GM18873 (cell line): ENCODE results near the gene GOLGA2.

ENCODE experiments used
- ATAC-seq: cut with Tn5 transposase; IDR thresholded peaks from one replicate; pipeline ENCODE4 v1.9.1; 2021; ENCODE audit warnings: mild to moderate bottlenecking, moderate library complexity, moderate number of reproducible peaks; ENCODE audit not compliant: unreplicated experiment, low FRiP score

The GOLGA2 gene, protein sequence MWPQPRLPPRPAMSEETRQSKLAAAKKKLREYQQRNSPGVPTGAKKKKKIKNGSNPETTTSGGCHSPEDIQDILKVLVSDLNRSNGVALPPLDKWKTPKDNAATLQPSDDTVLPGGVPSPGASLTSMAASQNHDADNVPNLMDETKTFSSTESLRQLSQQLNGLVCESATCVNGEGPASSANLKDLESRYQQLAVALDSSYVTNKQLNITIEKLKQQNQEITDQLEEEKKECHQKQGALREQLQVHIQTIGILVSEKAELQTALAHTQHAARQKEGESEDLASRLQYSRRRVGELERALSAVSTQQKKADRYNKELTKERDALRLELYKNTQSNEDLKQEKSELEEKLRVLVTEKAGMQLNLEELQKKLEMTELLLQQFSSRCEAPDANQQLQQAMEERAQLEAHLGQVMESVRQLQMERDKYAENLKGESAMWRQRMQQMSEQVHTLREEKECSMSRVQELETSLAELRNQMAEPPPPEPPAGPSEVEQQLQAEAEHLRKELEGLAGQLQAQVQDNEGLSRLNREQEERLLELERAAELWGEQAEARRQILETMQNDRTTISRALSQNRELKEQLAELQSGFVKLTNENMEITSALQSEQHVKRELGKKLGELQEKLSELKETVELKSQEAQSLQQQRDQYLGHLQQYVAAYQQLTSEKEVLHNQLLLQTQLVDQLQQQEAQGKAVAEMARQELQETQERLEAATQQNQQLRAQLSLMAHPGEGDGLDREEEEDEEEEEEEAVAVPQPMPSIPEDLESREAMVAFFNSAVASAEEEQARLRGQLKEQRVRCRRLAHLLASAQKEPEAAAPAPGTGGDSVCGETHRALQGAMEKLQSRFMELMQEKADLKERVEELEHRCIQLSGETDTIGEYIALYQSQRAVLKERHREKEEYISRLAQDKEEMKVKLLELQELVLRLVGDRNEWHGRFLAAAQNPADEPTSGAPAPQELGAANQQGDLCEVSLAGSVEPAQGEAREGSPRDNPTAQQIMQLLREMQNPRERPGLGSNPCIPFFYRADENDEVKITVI

DNA sequence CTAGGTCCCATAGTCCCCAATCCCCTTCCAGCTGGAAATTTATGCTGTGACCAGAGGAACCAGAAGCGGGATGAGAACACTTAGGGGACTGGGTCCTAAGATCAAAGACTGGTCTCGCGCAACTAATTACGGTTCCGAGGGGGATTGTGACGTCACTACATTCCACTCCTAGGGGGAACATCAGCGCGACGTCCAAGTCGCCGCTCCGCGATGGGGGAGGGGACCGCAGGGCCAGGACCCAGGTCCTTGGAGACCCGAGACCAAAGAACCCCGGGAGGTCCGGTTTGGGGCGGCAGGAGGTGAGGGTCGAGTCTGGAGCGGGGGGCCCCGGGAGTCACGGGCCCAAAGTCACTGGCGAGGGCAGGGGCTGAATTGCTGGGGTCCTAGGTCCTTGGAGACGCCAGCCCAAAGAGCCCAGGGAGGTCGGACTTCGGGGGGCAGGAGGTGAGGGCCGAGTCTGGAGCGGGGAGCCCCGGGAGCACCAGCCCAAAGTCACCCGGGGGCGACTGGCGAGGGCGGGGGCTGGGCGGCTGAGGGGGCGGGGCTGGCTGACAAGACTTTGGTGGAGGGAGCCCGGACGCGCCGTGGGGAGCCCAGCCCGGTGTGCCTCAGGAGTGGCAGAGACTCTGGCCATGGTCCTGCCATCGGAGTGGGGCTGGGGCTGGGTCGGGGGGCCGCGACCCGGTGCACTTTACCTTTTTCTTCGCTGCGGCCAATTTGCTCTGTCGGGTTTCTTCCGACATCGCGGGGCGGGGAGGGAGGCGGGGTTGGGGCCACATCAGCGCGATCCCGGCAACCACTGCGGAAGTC lies at the start of gene GOLGA2:
Gene GOLGA2, minus strand, starts transcription at position 810 of the 810 bp plus-strand sequence. Its CDS starts 31 bp downstream, at position 779.
- ATAC-seq, result peak; percentile 35

DNA sequence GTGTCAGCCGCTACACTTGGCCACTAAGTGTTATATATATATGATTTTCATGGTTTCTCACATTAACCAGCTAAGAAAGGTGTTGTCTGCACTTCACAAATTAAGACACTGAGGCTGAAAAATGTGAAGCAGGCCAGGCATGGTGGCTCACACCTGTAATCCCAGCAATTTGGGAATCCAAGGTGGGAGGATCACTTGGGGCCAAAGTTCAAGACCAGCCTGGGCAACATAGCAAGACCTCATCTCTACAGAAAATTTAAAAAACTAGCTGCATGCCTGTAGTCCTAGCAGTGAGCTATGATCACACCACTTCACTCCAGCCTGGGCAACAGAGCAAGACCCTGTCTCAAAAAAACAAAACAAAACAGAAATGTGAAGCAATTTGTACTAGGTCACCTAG lies 48.6 kb upstream of the GOLGA2 start:
- ATAC-seq, result no peak

DNA sequence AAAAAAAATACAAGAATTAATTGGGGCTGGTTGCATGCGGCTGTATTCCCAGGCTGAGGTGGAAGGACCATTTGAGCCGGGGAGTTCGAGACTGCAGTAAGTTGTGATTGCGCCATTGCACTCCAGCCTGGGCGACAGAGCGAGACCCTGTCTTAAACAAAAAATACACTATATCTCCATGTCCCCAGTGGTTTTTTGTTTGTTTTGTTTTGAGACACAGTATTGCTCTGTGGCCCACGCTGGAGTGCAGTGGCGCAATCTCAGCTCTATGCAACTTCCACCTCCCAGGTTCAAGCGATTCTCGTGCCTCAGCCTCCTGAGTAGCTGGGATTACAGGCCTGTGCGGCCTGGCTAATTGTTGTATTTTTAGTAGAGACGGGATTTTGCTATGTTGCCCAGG lies 48.0 kb upstream of the GOLGA2 start:
- no peak for ATAC-seq

DNA sequence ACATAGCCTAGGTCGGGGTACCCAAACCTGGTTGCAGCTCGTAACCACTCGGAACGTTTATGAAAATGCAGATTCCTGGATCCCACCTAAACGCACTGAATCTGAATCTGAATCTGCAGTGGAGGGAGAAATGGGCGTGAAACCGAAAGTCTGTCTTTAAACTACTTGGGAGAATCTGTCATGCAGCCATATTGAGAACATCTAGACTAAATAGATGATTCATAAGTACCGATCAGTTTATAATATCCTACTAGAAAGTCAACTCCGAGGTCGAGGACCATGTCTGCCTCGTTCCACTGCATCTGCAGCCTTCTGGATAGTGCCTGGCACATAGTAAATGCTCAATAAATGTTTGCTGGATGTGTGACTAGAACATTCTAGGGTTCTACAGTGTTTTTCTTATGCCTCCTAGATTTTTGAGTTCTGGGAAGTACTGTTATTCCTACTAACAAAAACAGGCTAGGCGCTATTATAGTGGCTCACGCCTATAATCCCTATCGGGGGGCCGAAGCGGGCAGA lies 47.5 kb upstream of the GOLGA2 start:
- ATAC-seq, result no peak

DNA sequence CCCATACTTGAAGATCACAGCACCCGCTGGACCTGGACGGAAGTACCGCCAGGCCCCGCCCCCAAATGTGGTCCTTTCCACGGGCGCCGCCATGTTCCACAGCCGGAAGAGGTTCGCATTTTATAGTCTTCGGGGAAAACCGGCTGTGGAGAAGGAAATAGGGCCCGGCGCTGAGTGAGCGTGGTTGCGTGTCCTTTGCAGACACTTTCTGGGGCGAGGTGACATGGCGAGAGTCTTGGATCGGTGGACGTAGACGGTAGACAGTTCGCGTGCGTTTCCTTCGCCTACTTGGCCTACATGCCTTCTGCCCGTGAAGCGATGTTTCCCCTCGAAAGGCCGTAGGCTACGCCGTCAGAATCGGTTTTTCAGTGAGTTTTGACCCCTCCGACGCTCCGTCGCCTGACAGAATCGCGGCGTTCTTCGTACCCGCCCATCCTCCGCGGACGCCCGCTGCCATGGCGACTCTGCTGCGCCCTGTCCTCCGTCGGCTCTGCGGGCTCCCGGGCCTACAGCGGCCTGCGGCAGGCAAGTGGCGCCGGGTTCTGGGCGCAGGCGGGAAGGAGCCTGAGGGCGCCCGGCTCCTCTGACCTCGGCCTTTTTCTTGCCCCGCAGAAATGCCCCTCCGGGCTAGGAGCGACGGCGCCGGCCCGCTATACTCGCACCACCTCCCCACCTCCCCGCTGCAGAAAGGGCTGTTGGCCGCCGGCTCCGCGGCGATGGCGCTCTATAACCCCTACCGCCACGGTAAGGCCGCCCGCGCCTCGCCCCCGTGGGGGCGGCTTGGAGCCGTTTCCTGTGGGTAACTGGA lies 46.8 kb upstream of the GOLGA2 start, which contains the start of the genes COQ4 and TRUB2:
Gene COQ4, plus strand, starts transcription at position 436 of the 808 bp plus-strand sequence. Its CDS starts 20 bp downstream, at position 456.
Gene TRUB2, minus strand, starts transcription at position 44 of the 808 bp plus-strand sequence. Its CDS starts 39 bp downstream, at position 5.
- ATAC-seq, result peak; percentile 65

DNA sequence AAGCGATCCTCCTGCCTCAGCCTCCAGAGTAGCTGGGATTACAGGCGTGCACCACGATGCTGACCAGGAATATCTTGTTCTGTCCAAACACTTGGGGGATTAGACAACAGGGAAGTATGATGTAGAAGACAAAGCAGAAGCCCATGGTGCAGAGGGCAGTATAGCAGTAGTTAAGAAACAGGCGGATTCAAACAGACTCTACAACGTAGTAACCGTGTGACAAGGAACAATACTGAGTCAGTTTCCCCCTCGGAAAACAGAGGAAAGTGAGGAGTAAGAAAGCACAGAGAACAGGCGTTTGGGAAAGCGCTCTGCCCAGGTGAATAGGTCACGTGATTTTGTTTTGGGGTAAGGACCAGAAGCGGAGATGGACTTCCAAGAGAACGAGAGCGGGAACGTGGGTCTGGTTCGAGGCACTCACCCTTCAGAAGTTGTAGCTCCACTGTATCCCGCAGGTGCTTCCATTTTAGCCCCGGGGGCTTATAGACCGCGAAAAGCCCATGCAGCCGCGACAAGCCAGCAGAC lies 46.1 kb upstream of the GOLGA2 start:
- peak; percentile 10 for ATAC-seq

DNA sequence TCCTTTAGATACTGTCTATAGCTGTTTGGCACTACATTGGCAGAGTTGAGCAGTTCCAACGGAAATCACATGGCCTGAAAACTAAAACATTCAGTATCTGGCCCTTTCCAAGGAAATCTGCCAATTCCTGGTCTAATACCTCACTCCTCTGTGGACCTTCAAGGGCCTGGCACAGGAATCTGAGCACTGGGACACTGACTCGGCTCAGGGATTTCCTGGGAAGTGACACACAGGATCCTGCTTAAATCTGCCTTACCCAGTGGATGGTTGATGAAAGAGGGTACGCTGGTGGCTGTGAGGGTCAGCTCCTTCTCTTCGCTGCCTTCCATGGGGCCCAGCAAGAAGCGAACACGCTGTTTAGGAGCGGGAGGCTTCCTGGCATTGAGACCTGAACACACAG lies 45.5 kb upstream of the GOLGA2 start:
- ATAC-seq, result no peak

DNA sequence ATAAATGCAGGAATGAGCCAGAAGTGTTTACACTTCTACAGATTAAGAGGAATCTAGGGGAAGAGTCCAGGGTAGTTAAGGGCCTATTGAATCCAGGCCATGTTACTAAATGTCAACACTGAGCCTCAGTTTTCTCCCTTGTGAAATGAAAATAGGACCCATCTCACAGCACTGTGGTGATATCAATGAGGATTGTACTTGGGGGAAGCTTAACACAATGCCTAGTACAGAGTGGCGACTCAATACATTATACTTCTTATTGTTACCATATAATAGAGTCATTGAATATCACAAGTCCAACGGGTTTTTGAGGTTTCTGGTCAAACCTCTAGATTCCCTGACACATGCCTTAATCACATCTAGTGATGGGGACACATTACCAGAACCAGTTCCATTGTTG lies 41.8 kb upstream of the GOLGA2 start:
- no peak for ATAC-seq

DNA sequence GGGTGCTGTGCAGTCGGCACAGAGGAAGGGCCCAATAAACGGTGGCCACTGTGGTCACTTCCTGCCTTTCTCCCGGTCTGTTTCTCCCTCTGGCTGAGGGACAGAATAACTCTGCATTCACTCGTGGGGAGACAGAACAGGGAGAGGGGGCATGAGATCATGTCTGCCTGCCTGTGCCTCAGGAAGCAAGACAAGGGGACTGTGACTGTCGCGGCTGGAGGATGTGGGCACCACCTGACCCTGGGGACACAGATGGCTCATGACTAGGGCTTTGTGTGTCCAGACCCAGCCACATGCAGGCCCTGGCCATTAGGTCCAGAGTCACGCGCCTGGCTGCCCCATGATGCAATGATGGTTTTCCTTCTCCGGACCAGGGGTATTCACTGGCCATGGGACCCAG lies 40.6 kb upstream of the GOLGA2 start:
- no peak for ATAC-seq

DNA sequence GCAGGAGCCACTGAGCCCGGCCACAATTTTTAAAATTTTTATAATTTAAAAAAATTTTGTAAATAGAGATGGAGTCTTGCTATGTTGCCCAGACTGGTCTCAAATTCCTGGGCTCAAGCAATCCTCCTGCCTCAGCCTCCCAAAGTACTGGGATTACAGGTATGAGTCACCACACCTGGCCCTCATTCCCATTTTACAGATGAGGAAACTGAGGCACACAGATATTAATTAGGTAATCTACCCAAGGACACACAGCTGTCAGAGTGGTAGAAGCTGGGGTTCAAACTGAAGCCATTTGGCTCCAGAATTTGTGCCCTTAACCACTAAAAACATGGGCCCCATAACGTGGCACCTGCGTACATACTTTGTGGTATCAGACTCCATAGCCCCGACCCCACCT lies 38.9 kb upstream of the GOLGA2 start:
- no peak for ATAC-seq

DNA sequence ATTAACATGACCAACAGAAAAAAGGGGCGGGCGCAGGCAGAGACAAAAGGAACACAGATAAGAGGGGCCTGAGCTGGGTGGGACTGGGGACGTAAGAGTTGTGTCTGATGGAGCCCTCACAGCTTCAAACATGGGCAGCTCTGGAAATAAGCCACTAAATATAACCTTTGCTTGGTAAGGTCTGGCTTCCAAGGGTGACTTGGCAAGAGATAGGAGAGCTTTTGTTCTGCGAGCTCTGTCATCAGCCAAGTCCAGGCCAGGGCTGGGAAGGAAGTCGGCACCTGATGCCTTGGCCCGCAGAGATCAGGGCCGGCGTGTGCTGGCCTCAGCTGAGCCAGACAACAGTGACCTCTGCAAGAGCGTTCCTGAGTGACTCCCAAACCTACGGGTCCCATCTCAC lies 34.7 kb upstream of the GOLGA2 start:
- no peak for ATAC-seq

DNA sequence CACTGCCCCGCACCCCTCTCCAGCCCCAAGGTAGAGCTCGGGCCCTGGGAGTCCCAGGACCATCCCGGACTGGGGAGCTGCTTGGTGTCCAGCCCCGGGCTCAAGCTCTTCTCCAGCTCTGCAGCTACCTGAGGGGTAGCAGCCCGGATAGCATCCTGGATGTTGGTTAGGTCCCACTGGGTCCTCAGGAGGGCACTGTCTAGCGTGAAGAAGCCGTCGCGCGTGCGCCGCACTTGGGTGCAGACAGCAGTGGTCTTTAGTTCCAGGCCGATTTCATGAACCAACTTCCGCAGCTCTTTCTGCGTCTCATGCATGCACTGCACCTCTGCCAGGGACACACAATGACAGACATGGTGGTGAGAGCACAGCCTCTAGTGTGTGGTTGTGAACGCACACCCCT lies 33.7 kb upstream of the GOLGA2 start:
- ATAC-seq, result no peak

DNA sequence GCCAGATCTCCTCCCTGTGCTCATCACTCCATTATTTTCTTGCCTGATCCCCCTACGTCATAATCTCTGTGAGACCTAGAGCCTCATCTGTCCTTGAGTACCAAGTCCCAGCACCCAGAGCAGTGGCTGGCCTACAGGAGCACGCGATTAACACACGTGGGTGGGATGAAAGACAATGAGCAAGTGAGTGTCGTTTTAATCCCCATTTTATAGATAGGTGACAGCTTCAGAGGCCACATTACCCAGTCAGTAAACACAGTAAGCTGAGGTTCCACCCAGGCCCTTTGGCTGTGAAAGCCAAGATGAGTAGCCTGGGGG lies 29.1 kb upstream of the GOLGA2 start:
- ATAC-seq, result no peak

DNA sequence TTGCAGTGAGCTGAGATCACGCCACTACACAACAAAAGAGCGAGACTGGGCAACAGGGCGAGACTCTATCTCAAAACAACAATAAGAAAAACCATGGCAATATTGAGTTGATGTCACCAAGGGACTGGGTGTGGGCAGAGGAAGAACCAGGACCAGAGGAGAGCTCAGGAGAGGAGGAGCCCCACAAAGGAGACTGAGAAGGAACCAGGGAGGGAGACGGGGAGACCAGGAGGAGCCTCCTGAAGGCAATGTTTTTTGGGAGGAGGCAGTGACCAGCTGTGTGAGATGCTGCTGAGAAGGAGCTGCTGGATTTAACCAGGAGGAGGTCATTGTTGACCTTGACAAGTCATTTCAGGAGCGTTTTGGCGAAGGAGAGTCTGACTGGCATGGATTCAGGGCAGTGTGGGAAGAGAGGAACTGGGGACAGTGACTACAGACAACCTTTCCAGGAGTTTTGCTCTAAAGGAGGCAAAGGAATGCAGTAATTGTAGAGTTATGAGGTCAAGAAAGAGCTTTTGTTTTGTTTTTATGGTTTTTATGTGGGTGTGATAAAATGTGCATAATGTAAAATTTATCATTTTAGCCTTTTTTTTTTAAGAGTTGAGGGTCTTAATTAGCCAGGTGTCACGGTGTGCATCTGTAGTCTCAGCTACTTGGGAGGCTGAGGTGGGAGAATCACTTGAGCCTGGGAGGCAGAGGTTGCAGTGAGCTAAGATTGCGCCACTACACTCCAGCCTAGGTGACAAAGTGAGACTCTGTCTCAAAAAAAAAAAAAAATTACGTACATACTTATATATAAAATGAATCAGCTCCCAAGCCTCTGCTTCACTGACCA lies 28.5 kb upstream of the GOLGA2 start:
- ATAC-seq, result no peak

DNA sequence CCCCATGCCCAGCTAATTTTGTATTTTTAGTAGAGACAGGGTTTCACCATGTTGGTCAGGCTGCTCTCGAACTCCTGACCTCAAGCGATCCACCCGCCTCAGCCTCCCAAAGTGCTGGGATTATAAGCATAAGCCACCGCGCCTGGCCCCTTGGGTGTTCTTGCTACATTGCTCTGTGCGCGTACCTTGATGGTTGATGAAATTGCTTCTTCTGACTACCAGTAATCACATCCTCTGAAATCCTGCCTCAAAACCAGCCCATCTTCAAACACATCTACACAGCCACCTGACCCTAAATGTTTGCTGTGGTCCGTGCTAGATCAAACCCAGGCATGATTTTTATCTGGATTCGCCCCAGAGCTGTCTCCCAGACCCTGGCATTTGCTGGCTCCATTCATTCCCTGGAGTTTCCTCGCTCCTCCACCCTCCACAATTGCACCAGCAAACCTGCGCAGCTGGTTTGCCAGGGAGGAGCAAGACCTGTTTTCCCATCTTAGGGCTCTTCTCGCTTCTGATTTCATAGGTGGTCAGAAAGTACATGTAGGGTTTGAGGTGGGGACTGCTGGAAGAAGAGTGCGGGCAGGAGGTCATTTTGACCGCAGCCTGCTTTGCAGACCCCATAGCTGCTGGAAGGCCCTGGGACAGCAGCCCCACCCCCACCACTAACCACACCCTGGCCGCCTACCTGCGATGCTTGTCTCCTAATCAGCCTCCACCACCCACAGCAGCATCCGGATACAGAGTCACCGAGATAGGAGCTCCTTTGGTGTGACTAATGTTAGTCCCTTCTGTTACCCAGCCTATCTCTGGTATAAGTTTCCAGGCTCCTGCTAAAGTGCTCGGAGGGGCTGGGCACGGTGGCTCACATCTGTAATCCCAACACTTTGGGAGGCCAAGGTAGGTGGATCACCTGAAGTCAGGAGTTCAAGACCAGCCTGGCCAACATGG lies 23.0 kb upstream of the GOLGA2 start:
- no peak for ATAC-seq

DNA sequence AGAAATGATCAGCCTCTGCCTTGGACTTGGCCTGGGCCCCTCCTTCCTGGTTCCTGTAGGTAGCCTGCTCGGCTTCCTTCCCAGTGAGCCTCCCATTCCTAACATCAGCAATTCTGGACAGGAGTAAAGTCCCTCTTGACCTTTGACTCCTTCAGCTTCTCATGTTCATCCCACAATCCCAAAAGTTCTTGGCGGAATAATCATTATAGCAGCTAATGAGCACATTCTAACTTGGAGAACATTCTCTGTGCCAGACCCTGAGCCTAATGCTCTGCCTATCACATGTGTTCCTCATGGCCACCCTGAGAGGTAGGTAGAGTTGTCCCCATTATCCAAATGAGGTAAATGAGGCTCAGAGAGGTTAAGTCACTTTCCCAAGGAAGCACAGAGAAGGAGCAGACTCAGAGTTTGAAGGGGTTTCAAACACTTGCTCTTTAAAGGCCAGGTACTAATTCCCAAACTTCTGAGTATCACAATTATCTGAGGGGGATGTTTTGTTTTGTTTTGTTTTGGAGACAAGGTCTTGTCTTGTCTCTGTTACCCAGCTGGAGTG lies 21.5 kb upstream of the GOLGA2 start:
- no peak for ATAC-seq
